Esophagus squamous epithelium (tissue), 5 donors: ENCODE results near the gene NECTIN2. TPM values are rescaled to one million over a fixed set of nuclear protein-coding genes. Genes with fewer than 3 reads are reported as not detected.
"Not testable (repeated sequence)": the region's sequence is repeated elsewhere in the genome, so short reads cannot be mapped to it uniquely, and the experiment has no call there.

Experiments
- DNase-seq: peaks from one replicate; lab custom pipeline; 2025; lab: John Stamatoyannopoulos, UW
- H3K27ac ChIP-seq, 4 donors: fragments of 200-600 bp; sonication (generic); one replicate each; pipeline ENCODE4 v1.5.1; 2016 to 2019; ENCODE audit warnings: mild to moderate bottlenecking in 1 of 4
- H3K27me3 ChIP-seq, 4 donors: fragments of 200-600 bp; sonication (generic); 1 replicate in 3 of 4; 2 replicates in 1 of 4; pipeline versions ENCODE4 v1.5.1 to v1.6.0; 2017 to 2021; ENCODE audit warnings: antibody characterized with exemption in 1 of 4
- H3K36me3 ChIP-seq, 3 donors: fragments of 200-600 bp; sonication (generic); one replicate each; pipeline ENCODE4 v1.5.1; 2016 to 2019
- H3K4me1 ChIP-seq, 3 donors: fragments of 200-600 bp; sonication (generic); one replicate each; pipeline ENCODE4 v1.5.1; 2017 to 2019
- H3K4me3 ChIP-seq, 4 donors: fragments of 200-600 bp; sonication (generic); 1 replicate in 3 of 4; 2 replicates in 1 of 4; pipeline ENCODE4 v1.5.1; 2016 to 2019; ENCODE audit warnings: mild to moderate bottlenecking in 2 of 4, moderate library complexity in 1 of 4
- H3K9me3 ChIP-seq, 3 donors: fragments of 200-600 bp; sonication (generic); one replicate each; pipeline ENCODE4 v1.5.1; 2016 to 2019
- POLR2A ChIP-seq, 4 donors: fragments of 450-650 bp; IDR thresholded peaks; one replicate each; pipeline ENCODE4 v1.6.1; 2017; ENCODE audit warnings: antibody characterized with exemption in 4 of 4, mild to moderate bottlenecking in 4 of 4, moderate library complexity in 3 of 4
- WGBS, 2 donors: methylation state at CpG; one replicate each; pipeline ENCODE4 v1.1.5; 2018; 5-methylcytosine and 5-hydroxymethylcytosine counted together
- intact Hi-C: fragments of 100-400 bp; cut with DNase I; formaldehyde crosslinking; loops from one replicate; pipeline ENCODE4 v1.15.0; 2022
- total RNA-seq, 4 donors: library from RNA; depleted of rRNA; stranded (reverse); fragments of >200 nt; gene quantifications; one replicate each; pipeline ENCODE4 v1.1.0, GENCODE V29; 2016
- TF ChIP-seq, protein P1 (sequence below), 6 experiments: fragments of 450-650 bp in 4 of 6; fragments of 200-600 bp in 2 of 6; sonication (generic) in 2 of 6; IDR thresholded peaks; one replicate each; pipeline ENCODE4 v1.5.1; 2016 to 2019; ENCODE audit warnings: antibody characterized with exemption in 6 of 6, mild to moderate bottlenecking in 4 of 6, moderate library complexity in 4 of 6
- donor health status: DM: yes; HTN: yes; CAD: no.

Gene NECTIN2
- total RNA-seq, 4 donors from 2014 or later = 42.9 to 103 (median 60.9) TPM

DNA sequence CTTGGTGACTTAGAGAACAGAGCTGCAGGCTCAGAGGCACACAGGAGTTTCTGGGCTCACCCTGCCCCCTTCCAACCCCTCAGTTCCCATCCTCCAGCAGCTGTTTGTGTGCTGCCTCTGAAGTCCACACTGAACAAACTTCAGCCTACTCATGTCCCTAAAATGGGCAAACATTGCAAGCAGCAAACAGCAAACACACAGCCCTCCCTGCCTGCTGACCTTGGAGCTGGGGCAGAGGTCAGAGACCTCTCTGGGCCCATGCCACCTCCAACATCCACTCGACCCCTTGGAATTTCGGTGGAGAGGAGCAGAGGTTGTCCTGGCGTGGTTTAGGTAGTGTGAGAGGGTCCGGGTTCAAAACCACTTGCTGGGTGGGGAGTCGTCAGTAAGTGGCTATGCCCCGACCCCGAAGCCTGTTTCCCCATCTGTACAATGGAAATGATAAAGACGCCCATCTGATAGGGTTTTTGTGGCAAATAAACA, 78.2 kb downstream of the NECTIN2 start:
- 62 to 75% methylated on average over 6 to 8 of the region's 8 CpGs for WGBS, 2 donors
- Histone ChIP-seq H3K4me3 (no peak overlapping the region), H3K4me1 (peaks cover 6 to 39% (median 15%) of the 10 kb centered on the region in 3 donors), H3K27me3 (peaks cover 0 to 8% (median 0%) of the 10 kb centered on the region in 4 donors), H3K9me3 (no peaks in the 10 kb centered on the region), H3K36me3 (no peaks in the 10 kb centered on the region), H3K27ac (peak overlapping the region in 1 of 4 donors; percentile 68)
- no peak for DNase-seq
- intact Hi-C loops = no loop called here
- TF ChIP-seq POLR2A (IDR thresholded peaks at IDR 0.05) = no peak
- TF ChIP-seq, protein P1, sequence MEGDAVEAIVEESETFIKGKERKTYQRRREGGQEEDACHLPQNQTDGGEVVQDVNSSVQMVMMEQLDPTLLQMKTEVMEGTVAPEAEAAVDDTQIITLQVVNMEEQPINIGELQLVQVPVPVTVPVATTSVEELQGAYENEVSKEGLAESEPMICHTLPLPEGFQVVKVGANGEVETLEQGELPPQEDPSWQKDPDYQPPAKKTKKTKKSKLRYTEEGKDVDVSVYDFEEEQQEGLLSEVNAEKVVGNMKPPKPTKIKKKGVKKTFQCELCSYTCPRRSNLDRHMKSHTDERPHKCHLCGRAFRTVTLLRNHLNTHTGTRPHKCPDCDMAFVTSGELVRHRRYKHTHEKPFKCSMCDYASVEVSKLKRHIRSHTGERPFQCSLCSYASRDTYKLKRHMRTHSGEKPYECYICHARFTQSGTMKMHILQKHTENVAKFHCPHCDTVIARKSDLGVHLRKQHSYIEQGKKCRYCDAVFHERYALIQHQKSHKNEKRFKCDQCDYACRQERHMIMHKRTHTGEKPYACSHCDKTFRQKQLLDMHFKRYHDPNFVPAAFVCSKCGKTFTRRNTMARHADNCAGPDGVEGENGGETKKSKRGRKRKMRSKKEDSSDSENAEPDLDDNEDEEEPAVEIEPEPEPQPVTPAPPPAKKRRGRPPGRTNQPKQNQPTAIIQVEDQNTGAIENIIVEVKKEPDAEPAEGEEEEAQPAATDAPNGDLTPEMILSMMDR (IDR thresholded peaks at IDR 0.05) = no peak

DNA sequence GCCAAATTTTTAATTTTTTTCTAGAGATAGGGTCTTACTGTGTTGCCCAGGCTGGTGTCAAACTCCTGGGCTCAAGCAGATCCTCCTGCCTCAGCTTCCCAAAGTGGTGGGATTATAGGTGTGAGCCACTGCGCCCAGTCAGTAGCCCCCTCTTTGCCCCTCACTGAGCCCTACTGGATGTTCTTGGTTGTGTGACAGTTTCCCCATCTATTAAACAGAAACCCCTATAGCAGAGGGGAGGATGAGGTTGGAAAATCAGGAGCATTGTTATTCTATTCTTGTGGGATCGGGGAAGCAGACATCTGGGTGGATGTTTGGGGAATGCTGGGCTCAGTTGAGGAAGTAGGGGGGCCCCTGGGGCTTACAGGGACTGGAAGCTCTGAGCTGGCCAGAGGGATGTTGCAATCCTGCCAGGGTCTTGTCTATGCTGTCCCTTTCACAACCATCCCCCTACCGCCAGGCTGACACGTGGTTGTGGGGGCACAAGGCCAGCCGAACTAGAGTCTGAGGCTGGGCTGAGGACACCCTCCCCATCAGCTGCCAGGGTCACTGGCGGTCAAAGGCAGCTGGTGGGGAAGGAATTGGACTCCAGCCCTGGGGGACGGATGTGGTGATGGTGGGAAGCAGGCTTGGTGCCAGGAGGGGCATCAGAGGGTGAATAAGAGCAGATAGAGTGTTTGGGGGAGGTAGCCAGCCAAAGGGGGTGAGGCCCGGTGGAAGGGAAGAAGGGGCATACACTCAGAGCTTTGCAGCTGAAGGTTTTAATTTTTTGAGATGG, 79.2 kb downstream of the NECTIN2 start:
- Histone ChIP-seq H3K27me3 (peaks cover 0 to 8% (median 0%) of the 10 kb centered on the region in 4 donors), H3K36me3 (no peaks in the 10 kb centered on the region), H3K4me3 (no peak overlapping the region), H3K9me3 (no peaks in the 10 kb centered on the region), H3K4me1 (peaks cover 6 to 39% (median 15%) of the 10 kb centered on the region in 3 donors), H3K27ac (peak overlapping the region in 3 of 4 donors; percentile 50 to 75 (median 68))
- no peak for TF ChIP-seq POLR2A (IDR thresholded peaks at IDR 0.05)
- TF ChIP-seq, protein P1 (IDR thresholded peaks at IDR 0.05) = no peak
- 45 to 58% methylated on average over 8 of the region's 8 CpGs for WGBS, 2 donors
- intact Hi-C loops = no loop called here
- DNase-seq = no peak

DNA sequence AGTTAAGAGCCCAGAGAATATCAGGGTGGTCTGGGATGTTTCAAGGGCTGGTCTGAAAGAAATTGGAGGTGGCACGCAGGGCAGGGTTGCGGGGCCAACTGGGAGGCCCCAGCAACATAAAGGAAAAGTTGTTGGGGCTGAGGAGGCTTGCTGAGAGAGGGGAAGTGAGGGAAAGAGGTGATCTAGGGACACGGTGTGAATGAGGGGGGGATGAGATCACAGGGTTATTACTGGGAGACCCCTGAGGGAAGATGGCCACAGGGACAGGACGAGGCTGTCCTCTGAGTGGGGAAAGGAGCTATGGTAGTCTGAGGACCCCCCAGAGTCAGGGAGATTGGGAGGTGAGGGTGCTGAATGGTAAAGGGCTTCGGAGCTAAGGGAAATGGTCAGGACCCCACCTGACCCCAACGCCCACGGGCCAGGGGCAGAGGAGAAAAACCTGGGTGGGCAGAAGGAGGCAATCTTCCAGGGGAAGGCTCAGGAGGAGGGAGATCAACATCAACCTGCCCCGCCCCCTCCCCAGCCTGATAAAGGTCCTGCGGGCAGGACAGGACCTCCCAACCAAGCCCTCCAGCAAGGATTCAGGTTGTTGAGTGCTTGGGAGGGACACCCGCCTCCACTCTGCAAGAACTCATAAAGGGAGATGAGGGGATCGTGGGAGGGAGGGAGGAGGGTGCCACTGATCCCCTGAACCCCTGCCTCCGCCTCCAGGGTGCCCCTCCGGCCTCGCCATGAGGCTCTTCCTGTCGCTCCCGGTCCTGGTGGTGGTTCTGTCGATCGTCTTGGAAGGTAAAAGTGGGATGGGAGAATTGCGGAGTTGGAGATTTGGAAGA, 80.4 kb downstream of the NECTIN2 start:
- H3K9me3 ChIP-seq, H3K27me3 ChIP-seq, H3K36me3 ChIP-seq, DNase-seq, intact Hi-C loops: not testable (repeated sequence)
- WGBS, 2 donors = 52 to 76% methylated on average over 8 to 13 of the region's 19 CpGs
- H3K4me1 ChIP-seq = peaks cover 6 to 39% (median 15%) of the 10 kb centered on the region in 3 donors
- peak overlapping the region in 2 of 4 donors; percentile 26 to 50 for H3K4me3 ChIP-seq
- H3K27ac ChIP-seq = peak overlapping the region in 3 of 4 donors; percentile 18 to 58 (median 52)

DNA sequence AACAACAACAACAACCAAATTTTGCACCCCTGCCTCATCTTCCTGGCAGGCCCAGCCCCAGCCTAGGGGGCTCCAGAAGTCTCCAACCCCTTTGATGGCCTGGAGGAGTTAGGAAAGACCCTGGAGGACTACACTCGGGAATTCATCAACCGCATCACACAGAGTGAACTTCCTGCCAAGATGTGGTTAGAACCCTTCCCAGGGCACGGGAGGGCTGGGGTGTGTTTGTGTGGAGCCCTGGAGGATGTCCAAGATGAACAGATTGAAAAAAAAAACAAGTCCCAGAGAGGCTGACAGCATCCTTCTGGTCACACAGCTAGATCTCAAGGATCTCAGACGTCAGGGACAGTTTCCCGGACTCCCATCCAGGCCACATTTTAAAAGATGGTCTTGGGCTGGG, 81.6 kb downstream of the NECTIN2 start:
- no peaks in the 10 kb centered on the region for H3K9me3 ChIP-seq
- TF ChIP-seq POLR2A (IDR thresholded peaks at IDR 0.05) = no peak
- TF ChIP-seq, protein P1 (IDR thresholded peaks at IDR 0.05) = no peak
- peak overlapping the region in 3 of 4 donors; percentile 17 to 52 (median 19) for H3K27ac ChIP-seq
- H3K27me3 ChIP-seq = peaks cover 0 to 8% (median 0%) of the 10 kb centered on the region in 4 donors
- no peak for DNase-seq
- no peak overlapping the region for H3K4me3 ChIP-seq
- peaks cover 6 to 39% (median 15%) of the 10 kb centered on the region in 3 donors for H3K4me1 ChIP-seq
- no peaks in the 10 kb centered on the region for H3K36me3 ChIP-seq
- intact Hi-C loops = no loop called here
- WGBS, 2 donors = 0 to 70% methylated on average over 2 of the region's 5 CpGs

DNA sequence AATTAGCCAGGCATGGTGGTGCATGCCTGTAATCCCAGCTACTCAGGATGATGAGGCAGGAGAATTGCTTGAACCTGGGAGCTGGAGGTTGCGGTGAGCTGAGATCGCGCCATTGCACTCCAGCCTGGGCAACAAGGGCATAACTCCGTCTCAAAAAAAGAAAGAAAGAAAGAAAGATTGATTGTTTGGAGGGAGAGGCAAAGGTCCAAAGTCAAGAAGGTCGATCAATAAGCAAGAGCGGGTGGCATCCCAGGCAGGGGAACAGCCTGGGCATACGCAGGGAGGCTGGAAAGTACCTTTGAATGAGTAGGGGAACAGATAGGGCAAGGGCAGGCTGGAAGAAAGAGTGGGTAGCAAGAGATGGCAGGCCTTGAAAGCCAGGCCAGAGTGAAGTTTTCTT, 84.0 kb downstream of the NECTIN2 start:
- Histone ChIP-seq H3K27me3 (peaks cover 0 to 8% (median 0%) of the 10 kb centered on the region in 4 donors), H3K4me1 (peaks cover 6 to 27% (median 11%) of the 10 kb centered on the region in 3 donors), H3K36me3 (no peaks in the 10 kb centered on the region), H3K27ac (no peak overlapping the region), H3K4me3 (no peak overlapping the region), H3K9me3 (no peaks in the 10 kb centered on the region)
- DNase-seq = no peak
- TF ChIP-seq POLR2A (IDR thresholded peaks at IDR 0.05) = no peak
- TF ChIP-seq, protein P1 (IDR thresholded peaks at IDR 0.05) = no peak
- WGBS, 2 donors = 76 to 86% methylated on average over 7 of the region's 7 CpGs
- intact Hi-C loops = no loop called here
